ENCODE results near the gene CPXM1.

Gene CPXM1

GRCh38 chr20:2746636-2747265, 53.7 kb downstream of the CPXM1 start:
- Histone ChIP-seq H3K9me3 (no peaks in the 10 kb centered on the region), H3K27ac (no peak overlapping the region), H3K4me3 (ENCODE audit: low read depth in 1 of 2, low read length in 1 of 2) (no peak overlapping the region), H3K4me1 (ENCODE audit: control insufficient read depth in 1 of 2, insufficient read depth in 1 of 2, low read depth in 1 of 2, low read length in 1 of 2) (peaks cover 11 to 16% of the 10 kb centered on the region in 2 experiments), H3K36me3 (no peaks in the 10 kb centered on the region), H3K27me3 (peaks cover 98% of the 10 kb centered on the region)
- no peak for TF ChIP-seq CTCF (IDR thresholded peaks at IDR 0.05)

- Histone ChIP-seq H3K4me1 (ENCODE audit: control insufficient read depth in 1 of 2, insufficient read depth in 1 of 2, low read depth in 1 of 2, low read length in 1 of 2) (peaks cover 6 to 9% of the 10 kb centered on the region in 2 experiments), H3K36me3 (no peaks in the 10 kb centered on the region), H3K27me3 (peaks cover 98% of the 10 kb centered on the region), H3K4me3 (ENCODE audit: low read depth in 1 of 2, low read length in 1 of 2) (no peak overlapping the region), H3K9me3 (no peaks in the 10 kb centered on the region), H3K27ac (no peak overlapping the region)
- TF ChIP-seq CTCF (IDR thresholded peaks at IDR 0.05) = no peak
Measured at GRCh38 chr20:2745936-2746635, 54.3 kb downstream of the CPXM1 start.

- Histone ChIP-seq H3K9me3 (no peaks in the 10 kb centered on the region), H3K27me3 (peaks cover 98% of the 10 kb centered on the region)
- TF ChIP-seq CTCF (IDR thresholded peaks at IDR 0.05) = no peak
Measured at GRCh38 chr20:2745060-2745910, 55.1 kb downstream of the CPXM1 start.

More at GRCh38 chr20:2745060-2745910, 55.1 kb downstream of the CPXM1 start:
- Histone ChIP-seq H3K4me3 (ENCODE audit: low read depth in 1 of 2, low read length in 1 of 2) (no peak overlapping the region), H3K36me3 (no peaks in the 10 kb centered on the region), H3K4me1 (ENCODE audit: control insufficient read depth in 1 of 2, insufficient read depth in 1 of 2, low read depth in 1 of 2, low read length in 1 of 2) (peaks cover 0 to under 1% of the 10 kb centered on the region in 2 experiments), H3K27ac (no peak overlapping the region)
